Activated CD4-positive, alpha-beta T cell treated with anti-CD3 and anti-CD28 coated beads, Interleukin-2, amount 50 U/mL, for 4 hours (primary cell): ENCODE data around the gene LILRA2.
"Not testable (repeated sequence)": the region's sequence is repeated elsewhere in the genome, so short reads cannot be mapped to it uniquely, and the experiment has no call there.

Experiments
- DNase-seq, 2 experiments: peaks; one replicate each; pipeline ENCODE4 v3.0.0-alpha.2; 2020

Gene LILRA2

DNA sequence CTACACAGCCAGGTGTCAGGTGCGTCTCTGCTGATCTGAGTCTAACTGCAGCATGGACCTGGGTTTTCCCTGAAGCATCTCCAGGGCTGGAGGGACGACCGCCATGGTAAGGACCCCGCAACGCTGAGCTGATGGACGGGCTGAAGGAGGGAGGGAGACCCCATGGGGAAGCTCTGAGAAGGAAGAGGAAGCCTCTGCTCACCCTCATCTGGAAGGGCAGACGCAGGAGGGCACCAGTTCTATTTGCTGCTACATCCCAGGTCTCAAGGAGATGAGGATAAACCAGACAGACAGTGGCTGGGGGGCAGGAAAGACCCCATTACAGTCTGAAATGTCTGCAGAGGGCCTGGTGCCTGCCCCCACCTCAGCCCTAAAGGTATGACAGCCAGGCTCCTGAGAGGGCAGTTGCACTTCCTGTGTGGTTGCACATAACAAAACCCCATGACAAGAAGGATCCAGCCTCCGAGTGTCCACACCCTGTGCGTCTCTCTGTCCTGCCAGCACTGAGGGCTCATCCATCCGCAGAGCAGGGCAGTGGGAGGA, at the start of gene LILRA2:
Gene LILRA2 (plus strand): TSS at position 461 of the 543 bp plus-strand sequence. CDS start 89 bp downstream, outside the sequence.
- DNase-seq: no peak

DNA sequence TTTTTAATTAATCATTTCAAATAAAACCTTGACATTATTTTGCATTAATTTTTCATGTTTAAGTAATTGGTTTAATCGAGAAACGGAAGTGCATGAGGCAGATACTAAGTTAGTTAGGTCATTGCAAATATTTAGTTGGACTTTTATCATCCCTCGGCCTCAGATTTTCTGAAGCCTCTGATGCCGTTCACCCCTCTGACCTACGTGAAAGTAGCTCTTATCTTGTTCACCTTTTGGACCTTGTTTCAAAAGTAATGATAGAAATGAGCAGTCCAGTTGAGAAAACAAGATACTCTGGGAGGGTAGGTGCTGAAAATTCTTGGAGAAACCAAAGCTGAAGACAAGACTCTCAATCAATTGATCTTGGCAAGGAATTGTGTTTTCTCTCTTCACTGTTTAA, 48.0 kb upstream of the LILRA2 start:
- DNase-seq: no peak

DNA sequence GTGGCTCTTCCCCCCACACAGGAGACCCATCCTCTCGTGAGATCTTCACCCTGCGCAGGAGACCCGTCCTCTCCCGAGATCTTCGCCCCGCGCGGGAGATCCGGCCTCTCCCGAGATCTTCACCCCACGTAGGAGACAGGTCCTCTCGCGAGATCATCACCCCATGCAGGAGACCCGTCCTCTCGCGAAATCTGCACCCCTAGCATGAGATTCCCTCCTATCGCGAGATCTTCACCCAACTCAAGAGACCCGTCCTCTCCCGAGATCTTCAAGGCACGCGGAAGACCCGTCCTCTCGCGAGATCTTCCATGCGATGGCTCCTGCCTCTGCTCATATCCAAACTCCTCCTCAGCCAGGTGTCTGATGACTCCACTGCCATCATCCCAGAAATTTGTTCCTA, 46.6 kb upstream of the LILRA2 start:
- no peak for DNase-seq

DNA sequence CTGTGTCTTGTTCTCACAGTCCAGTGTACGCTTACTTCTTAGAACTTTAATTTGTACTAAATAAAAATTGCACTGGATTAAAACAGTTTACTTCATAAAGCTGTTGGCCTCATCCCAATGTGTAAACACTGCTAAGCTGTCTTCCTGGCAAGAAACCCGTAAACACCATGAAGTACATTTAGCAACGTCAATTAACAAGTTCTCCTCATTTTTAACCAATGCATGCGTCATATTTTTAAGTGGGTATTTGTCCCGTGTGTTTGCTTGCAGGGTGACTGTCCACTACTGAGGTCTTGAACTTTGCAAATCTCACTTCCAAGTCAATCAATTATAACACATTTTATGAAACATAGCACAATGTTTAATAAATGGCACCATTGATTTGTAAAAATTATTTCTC, 42.7 kb upstream of the LILRA2 start:
- no peak for DNase-seq

DNA sequence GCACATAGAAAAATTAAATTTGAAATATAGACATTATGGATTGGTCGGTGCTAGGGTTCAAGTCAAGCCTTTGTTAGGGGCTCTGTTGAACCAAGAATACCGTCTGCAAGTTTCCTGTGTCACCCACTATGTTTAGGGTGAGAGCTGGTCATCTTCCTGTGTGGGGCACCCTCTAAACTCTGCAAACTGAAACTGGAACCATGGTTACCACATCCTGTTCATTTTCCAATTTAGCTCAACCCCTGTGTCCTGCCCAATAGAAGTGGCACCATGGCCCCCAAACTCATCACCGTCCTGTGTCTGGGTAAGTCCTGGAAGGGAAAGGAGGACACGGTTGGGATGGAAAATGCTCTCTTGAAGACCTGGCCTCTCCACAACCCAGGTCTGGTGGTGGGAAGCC, 41.1 kb upstream of the LILRA2 start:
- DNase-seq: no peak

DNA sequence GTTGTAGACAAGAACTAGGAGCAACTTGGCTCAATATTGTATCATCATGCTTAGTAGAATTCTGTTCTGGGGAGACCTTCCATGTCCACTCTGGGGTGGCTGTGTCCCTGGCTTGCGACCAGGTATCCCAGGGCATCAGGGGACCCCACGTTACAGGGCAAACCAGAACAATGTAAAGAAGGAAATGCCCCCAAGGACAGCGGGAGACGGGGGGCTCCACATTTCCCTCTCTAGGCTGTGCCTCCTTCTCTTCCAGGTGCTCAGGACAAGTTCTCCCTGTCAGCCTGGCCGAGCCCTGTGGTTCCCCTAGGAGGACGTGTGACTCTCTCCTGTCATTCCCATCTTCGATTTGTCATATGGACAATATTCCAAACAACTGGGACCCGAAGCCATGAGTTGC, 40.1 kb upstream of the LILRA2 start:
- DNase-seq: no peak

DNA sequence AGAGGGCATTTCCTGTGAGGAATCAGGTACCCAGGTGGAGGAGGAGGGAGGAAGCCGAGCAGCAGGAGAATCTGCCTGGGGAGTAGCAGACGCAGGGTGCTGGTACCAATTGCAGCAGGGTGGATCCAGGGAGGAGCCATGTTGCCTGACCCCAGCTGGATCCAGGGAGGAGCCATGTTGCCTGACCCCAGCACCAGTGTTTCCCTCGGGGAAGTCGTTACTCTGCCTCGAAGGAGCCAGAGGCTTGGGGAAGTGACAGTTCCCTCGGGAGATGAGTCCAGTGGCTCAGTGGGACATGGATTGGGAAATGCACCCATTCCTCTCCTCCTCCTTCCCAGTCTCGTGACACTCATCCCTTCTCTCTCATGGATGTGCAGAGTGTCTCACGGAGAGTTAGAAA, 39.4 kb upstream of the LILRA2 start:
- no peak for DNase-seq

DNA sequence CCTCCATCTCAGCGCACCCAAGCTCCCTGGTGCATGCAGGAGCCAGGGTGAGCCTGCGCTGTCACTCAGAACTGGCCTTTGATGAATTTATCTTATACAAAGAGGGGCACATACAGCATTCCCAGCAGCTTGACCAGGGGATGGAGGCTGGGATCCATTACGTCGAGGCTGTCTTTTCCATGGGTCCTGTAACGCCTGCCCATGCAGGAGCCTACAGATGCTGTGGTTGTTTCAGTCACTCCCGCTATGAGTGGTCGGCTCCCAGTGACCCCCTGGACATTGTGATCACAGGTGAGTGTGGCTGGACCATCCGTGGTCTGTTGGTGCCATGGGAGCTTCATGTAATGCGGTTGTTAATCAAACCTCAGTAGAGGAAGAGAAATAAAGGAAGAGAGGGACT, 38.0 kb upstream of the LILRA2 start:
- DNase-seq: no peak

DNA sequence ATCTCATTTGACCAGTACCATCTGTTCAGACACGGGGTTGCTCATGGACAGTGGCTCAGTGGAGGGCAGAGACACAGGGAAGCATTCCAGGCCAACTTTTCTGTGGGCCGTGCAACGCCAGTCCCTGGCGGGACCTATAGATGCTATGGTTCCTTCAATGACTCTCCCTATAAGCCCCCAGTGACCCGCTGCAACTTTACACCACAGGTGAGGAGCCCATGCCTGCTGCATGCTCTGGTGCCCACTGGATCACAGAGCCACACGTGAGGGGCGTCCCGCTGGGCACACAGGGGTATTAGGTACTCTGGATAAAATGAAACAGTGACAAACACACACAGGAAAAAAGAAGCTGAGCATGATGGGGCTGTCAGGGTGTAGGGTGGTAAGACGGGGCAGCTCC, 36.6 kb upstream of the LILRA2 start:
- DNase-seq: no peak

DNA sequence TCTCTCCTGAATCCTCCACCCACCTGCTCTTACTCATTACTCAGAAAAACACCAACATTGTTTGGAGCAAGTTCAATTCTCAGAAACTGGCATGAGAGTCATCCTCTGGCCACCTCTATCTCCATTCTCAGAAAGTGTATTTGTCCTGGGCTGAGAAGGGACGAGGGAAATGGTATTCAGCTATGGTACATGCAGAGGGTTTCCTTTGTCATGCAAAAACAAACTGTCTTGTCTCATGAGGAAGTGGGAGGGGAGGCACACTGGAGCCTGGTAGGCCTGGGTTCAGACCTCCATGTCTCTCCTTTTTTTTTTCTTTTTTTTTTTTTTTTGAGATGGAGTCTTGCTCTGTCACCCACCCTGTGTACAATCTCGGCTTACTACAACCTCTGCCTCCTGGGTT, 31.9 kb upstream of the LILRA2 start:
- DNase-seq: no peak

DNA sequence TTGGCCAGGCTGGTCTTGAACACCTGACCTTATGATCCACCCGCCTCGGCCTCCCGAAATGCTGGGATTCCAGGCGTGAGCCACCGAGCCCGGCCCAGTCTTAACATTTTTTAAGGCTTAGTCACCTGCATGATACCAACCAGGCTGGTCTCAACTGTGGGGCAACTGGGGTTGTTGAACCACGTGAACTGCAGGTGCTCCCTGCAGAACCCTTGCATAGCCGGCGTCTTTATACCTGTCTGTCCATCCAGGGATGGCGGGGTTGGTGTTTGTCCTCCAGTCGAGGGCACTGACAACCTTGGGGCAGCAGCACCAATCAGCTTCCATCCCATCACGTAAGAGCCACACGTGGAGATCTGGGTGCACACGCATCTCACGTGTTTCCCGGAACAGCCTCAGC, 24.8 kb upstream of the LILRA2 start:
- no peak for DNase-seq

DNA sequence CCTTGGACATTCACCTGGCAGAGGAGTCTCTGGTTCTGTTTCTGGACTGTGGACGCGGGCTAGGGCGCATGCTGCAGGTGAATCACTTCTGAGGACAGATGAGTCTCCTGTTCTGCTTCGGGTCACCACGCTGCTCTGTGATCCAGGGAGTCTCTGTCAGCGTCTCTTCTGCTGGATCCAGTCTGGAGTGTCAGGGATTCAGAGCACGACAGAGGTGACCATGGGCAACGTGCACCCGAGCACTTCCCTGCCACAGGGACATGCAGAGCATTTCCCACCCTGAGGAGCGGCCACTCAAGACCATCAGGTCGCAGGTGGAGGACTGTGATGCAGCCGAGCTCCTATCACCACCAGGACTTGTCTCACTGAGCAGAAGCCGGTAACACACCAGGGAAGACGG, 24.4 kb upstream of the LILRA2 start:
- no peak for DNase-seq

DNA sequence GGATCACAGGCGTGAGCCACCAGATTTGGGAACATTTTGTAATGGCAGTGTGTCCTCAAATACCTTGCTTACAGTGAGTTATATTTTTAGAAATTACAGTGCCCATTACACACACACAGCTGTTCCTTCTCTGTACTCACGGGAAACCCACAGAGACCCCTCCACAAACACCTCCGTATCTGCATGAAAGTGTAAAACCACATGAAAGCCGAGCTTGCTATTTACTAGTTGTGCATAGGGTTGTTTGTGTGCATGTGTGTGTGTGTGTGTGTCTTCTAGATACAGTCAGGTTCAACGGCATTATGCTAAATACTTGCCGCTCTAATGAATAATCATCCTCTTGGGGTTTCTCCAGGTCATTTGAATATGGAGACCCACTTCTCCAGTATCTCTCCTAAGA, 22.3 kb upstream of the LILRA2 start:
- no peak for DNase-seq

DNA sequence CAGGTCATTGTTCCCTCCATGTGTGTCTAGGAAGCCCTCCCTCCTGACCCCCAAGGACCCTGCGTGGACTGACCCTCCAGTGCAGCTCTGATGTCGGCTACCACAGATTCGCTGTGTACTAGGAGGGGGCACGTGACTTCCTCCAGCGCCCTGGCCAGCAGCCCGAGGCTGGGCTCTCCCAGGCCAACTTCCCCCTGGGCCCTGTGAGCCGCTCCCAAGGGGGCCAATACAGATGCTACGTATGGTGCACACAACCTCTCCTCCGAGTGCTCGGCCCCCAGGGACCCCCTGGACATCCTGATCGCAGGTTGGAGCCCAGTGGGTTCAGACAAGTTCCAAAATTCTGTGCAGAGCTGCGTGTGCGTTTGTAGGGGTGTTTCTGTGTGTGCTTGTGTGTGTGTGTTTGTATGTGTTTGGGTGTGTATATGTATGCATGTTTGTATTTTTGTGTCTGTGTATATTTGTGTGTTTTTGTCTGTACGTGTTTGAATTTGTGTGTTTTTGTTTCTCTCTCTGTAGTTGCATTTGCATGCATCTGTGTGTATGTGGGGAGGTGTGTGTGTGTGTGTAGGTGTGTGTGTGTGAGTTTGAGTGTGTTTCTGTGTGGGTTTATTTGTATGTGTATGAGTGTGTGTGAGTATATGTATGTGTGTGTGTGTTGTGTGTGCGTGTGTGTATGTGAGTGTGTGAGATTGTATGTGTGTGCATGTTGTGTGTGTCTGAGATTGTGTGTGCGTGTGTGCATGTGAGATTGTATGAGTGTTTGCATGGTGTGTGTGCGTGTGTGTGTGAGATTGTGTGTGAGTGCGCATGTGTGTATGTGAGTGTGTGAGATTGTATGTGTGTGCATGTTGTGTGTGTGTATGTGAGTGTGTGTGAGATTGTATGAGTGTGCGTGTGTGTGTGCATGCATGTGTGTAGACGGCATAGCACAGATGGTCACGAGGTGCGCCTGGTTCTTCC, 21.4 kb upstream of the LILRA2 start:
- no peak for DNase-seq

DNA sequence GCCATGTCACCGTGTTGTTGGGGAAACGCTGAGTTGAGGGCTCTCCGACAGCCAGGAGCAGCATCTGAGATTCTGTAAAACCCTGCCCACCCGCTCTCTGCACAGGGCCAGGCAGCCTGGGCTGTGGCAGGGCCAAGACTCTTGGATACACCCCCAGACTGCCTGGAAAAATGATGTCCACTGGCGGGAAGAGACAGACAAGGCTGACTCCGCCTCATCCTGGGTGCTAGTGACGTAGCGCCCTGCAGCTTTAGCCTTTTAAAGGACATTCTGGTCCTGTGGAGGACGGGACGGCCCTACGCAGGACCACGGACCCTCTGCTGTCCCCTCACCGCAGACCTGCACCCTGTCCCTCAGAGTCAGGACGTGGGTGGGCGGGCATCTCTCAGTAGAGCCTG, 20.7 kb upstream of the LILRA2 start:
- DNase-seq: no peak

DNA sequence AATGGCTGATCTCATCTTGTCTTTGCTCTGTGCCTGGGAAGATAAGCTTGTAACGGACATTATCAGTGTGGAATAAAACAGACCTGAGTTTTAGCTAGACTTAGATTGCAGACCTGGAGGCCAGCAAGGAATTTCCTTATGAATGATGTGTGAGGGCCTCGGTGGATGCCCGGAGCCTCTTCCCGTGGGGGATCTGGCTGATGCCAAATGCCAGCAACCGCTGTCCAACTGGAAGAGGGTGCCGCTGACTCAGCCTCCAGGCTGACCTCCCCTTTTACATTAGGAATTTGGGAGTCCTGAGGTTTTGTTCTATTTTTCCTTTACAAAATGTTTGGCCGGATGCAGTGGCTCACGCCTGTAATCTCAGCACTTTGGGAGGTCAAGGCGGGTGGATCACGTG, 19.6 kb upstream of the LILRA2 start:
- no peak for DNase-seq

DNA sequence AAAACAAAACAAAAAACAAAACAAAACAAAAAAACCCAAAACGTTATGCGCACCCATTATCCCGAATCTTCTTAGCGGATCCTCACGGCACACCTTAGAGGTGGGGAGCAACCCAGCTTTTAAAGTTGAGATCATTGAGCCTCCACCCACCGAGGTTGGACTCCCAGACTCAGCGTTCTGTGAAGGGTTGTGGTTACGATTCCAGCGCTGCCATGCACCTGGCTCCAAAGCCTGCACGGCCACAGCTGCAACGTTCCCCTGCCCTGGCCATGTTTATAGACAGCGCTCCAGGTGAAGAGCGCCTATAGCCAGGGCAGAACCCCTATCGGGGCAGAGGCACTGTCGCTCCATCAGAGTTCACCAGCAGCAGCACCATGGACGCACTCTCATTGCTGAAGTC, 18.7 kb upstream of the LILRA2 start:
- no peak for DNase-seq

DNA sequence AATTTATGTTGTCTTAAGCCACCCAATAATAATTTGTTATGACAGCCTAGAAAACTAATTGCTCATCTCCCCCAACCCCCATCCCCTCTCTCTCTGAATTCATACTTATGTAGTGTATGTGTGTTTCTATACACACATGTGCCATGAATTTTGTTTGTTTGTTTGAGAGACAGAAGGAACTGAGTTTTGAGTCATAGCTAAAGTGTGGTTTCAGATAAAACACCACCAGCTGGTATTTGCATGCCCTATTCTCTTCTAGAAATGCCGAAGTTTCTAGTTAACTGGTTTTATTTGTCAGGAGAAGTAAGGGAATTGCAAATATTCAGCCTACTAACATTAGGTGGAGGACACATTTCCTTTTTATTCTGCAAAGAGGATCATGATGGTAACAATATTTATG, 17.4 kb upstream of the LILRA2 start:
- no peak for DNase-seq

DNA sequence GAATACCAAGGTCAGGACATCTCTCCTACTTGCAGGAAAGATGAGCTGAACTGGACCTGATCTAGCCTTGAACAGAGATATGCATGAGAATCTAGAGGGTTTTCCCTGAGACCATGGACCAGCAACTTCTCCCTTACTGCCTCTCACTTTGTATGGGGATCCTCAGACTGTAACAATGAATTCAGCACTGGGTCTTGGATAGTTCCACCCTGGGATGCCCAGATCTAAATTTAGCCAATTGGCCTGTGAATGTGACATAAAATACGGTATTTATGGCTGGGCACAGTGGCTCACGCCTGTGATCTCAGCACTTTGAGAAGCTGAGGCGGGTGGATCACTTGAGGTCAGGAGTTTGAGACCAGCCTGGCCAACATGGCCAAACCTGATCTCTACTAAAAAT, 15.3 kb upstream of the LILRA2 start:
- DNase-seq: no peak

DNA sequence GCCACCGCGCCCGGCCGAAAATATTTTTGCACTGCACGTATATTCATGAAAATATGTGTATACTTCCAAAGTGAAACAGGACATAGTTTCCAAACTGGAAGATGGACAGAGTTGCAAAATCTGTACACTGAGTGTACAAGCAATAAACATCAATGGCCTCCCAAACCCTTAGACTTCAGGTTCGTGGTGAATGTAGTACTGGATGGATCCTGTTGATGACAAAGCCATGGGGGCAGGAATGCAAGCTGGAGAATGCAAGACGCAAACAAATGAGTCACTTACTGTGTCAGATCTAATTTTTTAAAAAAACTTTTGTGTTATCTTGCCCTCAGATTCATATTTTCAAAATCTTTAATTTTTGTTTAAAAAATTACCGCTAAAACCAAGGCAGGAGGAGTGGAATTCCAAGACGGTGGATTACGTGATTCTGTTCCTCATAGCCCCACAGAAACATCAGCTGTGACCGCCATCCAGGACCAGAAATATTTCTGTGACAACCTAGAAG, 12.7 kb upstream of the LILRA2 start:
- DNase-seq: no peak

DNA sequence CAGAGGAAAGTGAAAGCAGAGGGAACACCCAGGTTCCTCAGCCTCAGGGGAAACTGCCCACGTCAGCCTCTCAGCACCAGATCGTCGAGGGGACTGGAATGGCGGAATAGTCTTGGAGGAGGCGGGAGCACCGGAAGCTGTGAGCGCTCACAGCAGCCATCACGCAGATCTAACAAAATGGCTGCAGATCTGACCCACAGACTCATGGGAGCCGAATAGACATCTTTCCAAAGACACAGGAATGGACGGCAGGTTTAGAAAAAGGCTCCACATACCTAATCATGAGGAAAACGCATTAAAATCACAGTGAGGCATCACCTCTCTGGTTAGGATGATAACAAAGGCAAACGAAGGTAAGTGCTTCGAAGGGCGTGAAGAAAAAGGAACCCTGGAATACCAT, 11.8 kb upstream of the LILRA2 start:
- DNase-seq: no peak

DNA sequence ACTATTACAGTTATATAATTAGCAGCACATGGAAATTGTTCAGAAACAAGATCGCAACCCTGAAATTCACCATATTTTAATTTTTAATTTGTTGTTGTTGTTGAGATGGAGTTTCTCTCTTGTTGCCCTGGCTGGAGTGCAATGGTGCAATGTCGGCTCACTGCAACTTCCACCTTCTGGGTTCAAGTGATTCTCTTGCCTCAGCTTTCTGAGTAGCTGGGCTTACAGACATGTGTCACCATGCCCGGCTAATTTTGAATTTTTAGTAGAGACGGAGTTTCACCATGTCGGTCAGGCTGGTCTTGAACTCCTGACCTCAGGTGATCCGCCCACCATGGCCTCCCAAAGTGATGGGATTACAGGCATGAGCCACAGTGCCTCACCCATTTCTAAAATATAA, 10.4 kb upstream of the LILRA2 start:
- DNase-seq: not testable (repeated sequence)

DNA sequence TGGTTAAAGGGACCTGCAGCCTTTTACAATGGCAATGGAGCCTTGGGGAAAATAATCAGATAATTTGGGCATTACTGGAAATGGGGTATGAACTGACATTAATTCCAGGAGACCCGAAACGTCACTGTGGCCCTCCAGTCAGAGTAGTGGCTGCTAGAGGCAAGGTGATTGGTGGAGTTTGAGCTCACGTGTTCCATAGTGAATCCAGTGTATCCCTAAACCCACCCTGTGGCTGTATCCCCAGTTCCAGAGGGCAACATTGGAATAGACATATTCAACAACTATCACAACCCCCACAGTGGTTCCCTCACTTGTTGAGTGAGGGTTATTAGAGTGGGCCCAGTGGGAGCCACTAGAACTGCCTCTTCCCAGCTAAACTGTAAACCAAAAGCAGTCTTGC, 3.3 kb upstream of the LILRA2 start:
- DNase-seq: no peak
